ENCODE measurements around the gene PLP2.

DNA sequence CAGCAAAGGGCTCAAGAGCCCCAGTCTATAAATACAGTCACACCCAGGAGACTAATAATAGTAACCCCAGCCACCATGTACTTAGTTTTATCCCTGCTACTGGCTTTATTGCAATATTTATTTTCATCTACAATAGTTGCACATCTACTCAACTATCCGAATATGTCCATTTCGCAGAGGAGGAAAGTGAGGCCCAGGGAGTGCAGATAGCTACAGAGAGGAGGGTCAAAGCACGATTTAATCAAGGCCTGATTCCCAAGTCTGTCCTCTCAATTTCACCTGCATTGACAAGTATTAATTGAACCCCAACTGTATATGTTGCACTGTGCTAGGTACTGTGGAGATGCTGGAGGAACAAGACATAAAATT lies 4.0 kb upstream of the PLP2 start:
- TF ChIP-seq, protein P1, sequence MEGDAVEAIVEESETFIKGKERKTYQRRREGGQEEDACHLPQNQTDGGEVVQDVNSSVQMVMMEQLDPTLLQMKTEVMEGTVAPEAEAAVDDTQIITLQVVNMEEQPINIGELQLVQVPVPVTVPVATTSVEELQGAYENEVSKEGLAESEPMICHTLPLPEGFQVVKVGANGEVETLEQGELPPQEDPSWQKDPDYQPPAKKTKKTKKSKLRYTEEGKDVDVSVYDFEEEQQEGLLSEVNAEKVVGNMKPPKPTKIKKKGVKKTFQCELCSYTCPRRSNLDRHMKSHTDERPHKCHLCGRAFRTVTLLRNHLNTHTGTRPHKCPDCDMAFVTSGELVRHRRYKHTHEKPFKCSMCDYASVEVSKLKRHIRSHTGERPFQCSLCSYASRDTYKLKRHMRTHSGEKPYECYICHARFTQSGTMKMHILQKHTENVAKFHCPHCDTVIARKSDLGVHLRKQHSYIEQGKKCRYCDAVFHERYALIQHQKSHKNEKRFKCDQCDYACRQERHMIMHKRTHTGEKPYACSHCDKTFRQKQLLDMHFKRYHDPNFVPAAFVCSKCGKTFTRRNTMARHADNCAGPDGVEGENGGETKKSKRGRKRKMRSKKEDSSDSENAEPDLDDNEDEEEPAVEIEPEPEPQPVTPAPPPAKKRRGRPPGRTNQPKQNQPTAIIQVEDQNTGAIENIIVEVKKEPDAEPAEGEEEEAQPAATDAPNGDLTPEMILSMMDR (IDR thresholded peaks at IDR 0.05; ENCODE audit: low read length) = no peak
- no peak for TF ChIP-seq EZH2 (optimal IDR thresholded peaks at IDR 0.05; ENCODE audit: low read depth, low read length)
- TF ChIP-seq EZH2phosphoT487 (IDR thresholded peaks at IDR 0.05; ENCODE audit: low read length) = no peak
